HEK293 (cell line): ENCODE measurements around the gene SPACA9.

Experiments
- CTCF ChIA-PET: fragments of 350-600 bp; formaldehyde crosslinking; extraction: SDS; loops from one replicate; lab custom pipeline; 2021; ENCODE audit warnings: antibody characterized with exemption; lab: Yijun Ruan, JAX
- POLR2A ChIA-PET: fragments of 300-600 bp; formaldehyde crosslinking; extraction: SDS; loops from one replicate; lab custom pipeline; 2020; ENCODE audit warnings: antibody characterized with exemption, inconsistent platforms; lab: Yijun Ruan, JAX
- H3K27ac ChIP-seq: fragments of 200-500 bp; sonication (Bioruptor generic); 2 replicates; pipeline ENCODE4 v1.5.1; 2014; ENCODE audit warnings: low read depth, low read length, control low read depth, inconsistent platforms; ENCODE audit errors: extremely low read depth
- H3K36me3 ChIP-seq, 2 experiments: fragments of 200-500 bp in 1 of 2; sonication (Bioruptor generic) in 1 of 2; 1 replicate in 1 of 2; 2 replicates in 1 of 2; pipeline ENCODE4 v1.5.1; 2014 to 2017; ENCODE audit warnings: inconsistent platforms in 2 of 2, low read length in 2 of 2; ENCODE audit not compliant: control insufficient read depth in 2 of 2, insufficient read depth in 1 of 2
- H3K4me1 ChIP-seq: fragments of 200-500 bp; sonication (Bioruptor generic); 2 replicates; pipeline ENCODE4 v1.5.1; 2014; ENCODE audit warnings: mild to moderate bottlenecking, low read length, inconsistent platforms; ENCODE audit not compliant: control insufficient read depth, insufficient read depth
- H3K4me3 ChIP-seq: 2 replicates; pipeline ENCODE4 v1.5.1; 2011; ENCODE audit warnings: low read depth, mild to moderate bottlenecking, control low read depth, low read length, moderate library complexity
- H3K9me3 ChIP-seq: fragments of 200-500 bp; sonication (Bioruptor generic); 2 replicates; pipeline ENCODE4 v1.5.1; 2014; ENCODE audit warnings: low read depth, low read length, inconsistent platforms; ENCODE audit not compliant: control insufficient read depth, insufficient read depth
- HOXD13 ChIP-seq: sonication (generic); formaldehyde crosslinking; IDR thresholded peaks from 2 replicates; pipeline ENCODE4 v1.8.0; 2022; ENCODE audit warnings: missing genetic modification reagents, borderline replicate concordance
- PBX3 ChIP-seq: sonication (generic); formaldehyde crosslinking; IDR thresholded peaks from 2 replicates; pipeline ENCODE4 v1.8.1; 2022; ENCODE audit warnings: mild to moderate bottlenecking, moderate library complexity, missing genetic modification reagents
- REST ChIP-seq: fragments of 450-650 bp; formaldehyde crosslinking; IDR thresholded peaks from 2 replicates; pipeline ENCODE4 v1.5.1; 2016; ENCODE audit warnings: missing biosample characterization, missing genetic modification characterization
- SP2 ChIP-seq: fragments of 450-650 bp; formaldehyde crosslinking; IDR thresholded peaks from 2 replicates; pipeline ENCODE4 v1.5.1; 2016; ENCODE audit warnings: missing biosample characterization, missing genetic modification characterization
- TRIM28 ChIP-seq: IDR thresholded peaks from 2 replicates; pipeline ENCODE4 v1.6.1; 2011; ENCODE audit warnings: low read length, control low read depth, borderline replicate concordance
- ZBTB8A ChIP-seq: fragments of 450-650 bp; formaldehyde crosslinking; IDR thresholded peaks from 2 replicates; pipeline ENCODE4 v1.5.1; 2016; ENCODE audit warnings: missing biosample characterization, missing genetic modification characterization
- ZNF169 ChIP-seq: fragments of 450-650 bp; formaldehyde crosslinking; IDR thresholded peaks from 2 replicates; pipeline ENCODE4 v1.5.1; 2016; ENCODE audit warnings: missing biosample characterization, missing genetic modification characterization
- ZNF24 ChIP-seq: fragments of 450-650 bp; formaldehyde crosslinking; IDR thresholded peaks from 2 replicates; pipeline ENCODE4 v1.5.1; 2016; ENCODE audit warnings: missing biosample characterization, missing genetic modification characterization
- ZNF248 ChIP-seq: fragments of 450-650 bp; formaldehyde crosslinking; IDR thresholded peaks from 2 replicates; pipeline ENCODE4 v1.5.1; 2017; ENCODE audit warnings: missing biosample characterization, missing genetic modification characterization
- ZNF324 ChIP-seq: fragments of 450-650 bp; formaldehyde crosslinking; IDR thresholded peaks from 2 replicates; pipeline ENCODE4 v1.5.1; 2016; ENCODE audit warnings: missing biosample characterization, missing genetic modification characterization
- ZNF362 ChIP-seq: fragments of 450-650 bp; formaldehyde crosslinking; IDR thresholded peaks from 2 replicates; pipeline ENCODE4 v1.5.1; 2016; ENCODE audit warnings: missing biosample characterization, missing genetic modification characterization
- ZNF394 ChIP-seq: fragments of 450-650 bp; formaldehyde crosslinking; IDR thresholded peaks from 2 replicates; pipeline ENCODE4 v1.5.1; 2016; ENCODE audit warnings: missing biosample characterization, missing genetic modification characterization, mild to moderate bottlenecking, moderate library complexity, borderline replicate concordance
- ZNF473 ChIP-seq: fragments of 450-650 bp; formaldehyde crosslinking; IDR thresholded peaks from 2 replicates; pipeline ENCODE4 v1.5.1; 2017; ENCODE audit warnings: missing biosample characterization, missing genetic modification characterization
- ZNF488 ChIP-seq: fragments of 450-650 bp; formaldehyde crosslinking; IDR thresholded peaks from 2 replicates; pipeline ENCODE4 v1.5.1; 2016; ENCODE audit warnings: missing biosample characterization, missing genetic modification characterization
- ZNF530 ChIP-seq: fragments of 450-650 bp; formaldehyde crosslinking; IDR thresholded peaks from 2 replicates; pipeline ENCODE4 v1.5.1; 2016; ENCODE audit warnings: low read depth, missing biosample characterization, missing genetic modification characterization
- ZNF558 ChIP-seq: fragments of 450-650 bp; formaldehyde crosslinking; IDR thresholded peaks from 2 replicates; pipeline ENCODE4 v1.5.1; 2016; ENCODE audit warnings: missing biosample characterization, missing genetic modification characterization
- ZNF561 ChIP-seq: fragments of 450-650 bp; IDR thresholded peaks from 2 replicates; pipeline ENCODE4 v1.5.1; 2018; ENCODE audit warnings: missing biosample characterization, missing genetic modification characterization, borderline replicate concordance
- ZNF585B ChIP-seq: fragments of 450-650 bp; formaldehyde crosslinking; IDR thresholded peaks from 2 replicates; pipeline ENCODE4 v1.5.1; 2016; ENCODE audit warnings: missing biosample characterization, missing genetic modification characterization
- ZNF677 ChIP-seq: fragments of 450-650 bp; IDR thresholded peaks from 2 replicates; pipeline ENCODE4 v1.5.0; 2018; ENCODE audit warnings: missing biosample characterization, mild to moderate bottlenecking, missing genetic modification characterization, moderate library complexity
- ZNF76 ChIP-seq: fragments of 450-650 bp; formaldehyde crosslinking; IDR thresholded peaks from 2 replicates; pipeline ENCODE4; 2016; ENCODE audit warnings: low read depth, missing biosample characterization, missing genetic modification characterization, borderline replicate concordance
- ZNF777 ChIP-seq: fragments of 450-650 bp; formaldehyde crosslinking; IDR thresholded peaks from 2 replicates; pipeline ENCODE4 v1.5.1; 2017; ENCODE audit warnings: missing biosample characterization, missing genetic modification characterization, borderline replicate concordance
- ZNF791 ChIP-seq: fragments of 450-650 bp; formaldehyde crosslinking; IDR thresholded peaks from 2 replicates; pipeline ENCODE4 v1.5.1; 2016; ENCODE audit warnings: missing biosample characterization, missing genetic modification characterization
- ZSCAN16 ChIP-seq: fragments of 450-650 bp; formaldehyde crosslinking; IDR thresholded peaks from 2 replicates; pipeline ENCODE4 v1.5.1; 2016; ENCODE audit warnings: missing biosample characterization, missing genetic modification characterization

Gene SPACA9

GRCh38 chr9:132923346-132923902 is 44.7 kb downstream of the SPACA9 start:
- H3K4me3 ChIP-seq: no peak overlapping the region
- no peaks in the 10 kb centered on the region for H3K4me1 ChIP-seq
- CTCF ChIA-PET: interaction anchor here (1.5 to 16.4 kb wide), 3 partner anchors 13 to 52 kb away, joined by 3 to 160 read pairs (median 4); no protein-coding TSS in a partner anchor
- no peaks in the 10 kb centered on the region for H3K9me3 ChIP-seq
- no peak for TF ChIP-seq ZNF24 (tag by site-specific recombination)
- TF ChIP-seq ZNF248 (tag by site-specific recombination): no peak
- no peak for TF ChIP-seq ZNF530 (tag by site-specific recombination)
- TF ChIP-seq ZBTB8A: no peak
- no peak for TF ChIP-seq ZNF677 (tag by site-specific recombination)
- no peak for TF ChIP-seq SP2 (tag by site-specific recombination)
- no peak for TF ChIP-seq ZNF169 (tag by site-specific recombination)
- TF ChIP-seq ZNF777 (tag by site-specific recombination): no peak
- TF ChIP-seq ZNF473 (tag by site-specific recombination): no peak
- no peak for TF ChIP-seq PBX3 (CRISPR knock-in tag)
- no peak for TF ChIP-seq ZNF585B (tag by site-specific recombination)
- no peak for TF ChIP-seq ZNF76 (tag by site-specific recombination)
- TF ChIP-seq, all 188 proteins: peak for 0
- H3K27ac ChIP-seq: no peak overlapping the region
- H3K36me3 ChIP-seq: peaks cover 16 to 90% of the 10 kb centered on the region in 2 experiments
- POLR2A ChIA-PET: no interaction called here

- H3K36me3 ChIP-seq: peaks cover 0 to 74% of the 10 kb centered on the region in 2 experiments
- POLR2A ChIA-PET: interaction anchor here (0.9 kb wide), 1 partner anchor 22 kb away, joined by 3 read pairs; no protein-coding TSS in a partner anchor
- H3K4me1 ChIP-seq: no peaks in the 10 kb centered on the region
- no peak for TF ChIP-seq ZNF394
- TF ChIP-seq ZNF362 (tag by site-specific recombination): no peak
- no peak for TF ChIP-seq ZNF558 (tag by site-specific recombination)
- no peak for TF ChIP-seq ZNF561 (tag by site-specific recombination)
- no peak for TF ChIP-seq ZSCAN16
- no peak for TF ChIP-seq ZNF24 (tag by site-specific recombination)
- no peak for TF ChIP-seq TRIM28
- no peak for TF ChIP-seq ZNF324
- TF ChIP-seq HOXD13 (CRISPR knock-in tag): no peak
- TF ChIP-seq ZNF791 (tag by site-specific recombination): no peak
- no peak for TF ChIP-seq REST (tag by site-specific recombination)
- no peak for TF ChIP-seq ZNF488 (tag by site-specific recombination)
- H3K27ac ChIP-seq: no peak overlapping the region
- H3K9me3 ChIP-seq: no peaks in the 10 kb centered on the region
- H3K4me3 ChIP-seq: no peak overlapping the region
- CTCF ChIA-PET: interaction anchor here (0.9 to 5.3 kb wide), 5 partner anchors 17 to 559 kb away, joined by 3 to 27 read pairs (median 4); partner anchors contain the start of gene GFI1B
These were observed 49.0 kb downstream of the SPACA9 start for GRCh38 chr9:132927704-132928103.
